Activated T-helper 1 cell treated with Interleukin-2 at 50 U/mL for 16 hours (primary cell): Measurements from ENCODE around the gene FGF3.

Experiments
- DNase-seq: peaks from one replicate; pipeline ENCODE4 v3.0.0-alpha.2; 2020; ENCODE audit warnings: low read depth

Gene FGF3

GRCh38 chr11:69843529-69843921 lies 24.3 kb upstream of the FGF3 start:
- DNase-seq, result no peak

DNA sequence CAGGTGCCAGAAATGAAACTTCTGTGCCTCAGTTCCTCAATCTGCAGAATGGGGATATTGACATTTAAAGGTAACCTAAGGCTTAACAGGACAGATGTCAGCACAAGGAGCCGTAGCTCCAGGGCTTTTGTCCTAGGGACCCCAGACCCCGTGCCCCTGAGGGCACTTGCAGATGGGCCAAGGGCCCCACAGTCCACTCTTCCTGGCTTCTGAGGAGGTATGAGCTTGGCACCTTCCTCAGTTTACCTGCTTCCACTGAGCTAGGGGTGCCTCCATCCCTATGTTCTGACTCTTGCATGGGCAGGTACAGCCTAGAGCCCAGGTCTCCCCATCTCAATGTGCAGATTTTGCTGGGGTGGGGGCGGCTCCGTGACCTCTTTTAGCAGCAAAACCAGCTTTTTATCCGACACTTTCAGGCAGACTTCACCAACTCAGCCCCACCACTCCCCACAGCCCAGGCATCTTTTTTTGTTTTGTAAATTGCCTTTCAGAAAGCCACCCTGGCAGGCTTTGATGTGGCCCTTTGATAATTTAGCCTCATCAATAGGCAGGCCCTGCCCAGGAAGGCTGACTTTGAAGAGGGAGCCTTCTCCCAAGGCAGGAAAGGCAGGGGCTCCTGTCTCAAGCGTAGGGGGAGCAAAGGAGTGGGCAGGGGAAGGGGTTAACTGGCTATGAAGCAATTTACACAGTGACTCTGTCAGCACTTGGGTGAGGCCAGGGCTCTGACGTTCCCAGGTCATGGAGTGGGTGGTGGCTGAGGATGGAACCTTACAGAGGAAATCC lies 23.7 kb upstream of the FGF3 start:
- DNase-seq, result no peak

GRCh38 chr11:69841859-69842698 lies 22.9 kb upstream of the FGF3 start:
- no peak for DNase-seq

- DNase-seq, result no peak
Observed at GRCh38 chr11:69841170-69841858, 22.1 kb upstream of the FGF3 start.

DNA sequence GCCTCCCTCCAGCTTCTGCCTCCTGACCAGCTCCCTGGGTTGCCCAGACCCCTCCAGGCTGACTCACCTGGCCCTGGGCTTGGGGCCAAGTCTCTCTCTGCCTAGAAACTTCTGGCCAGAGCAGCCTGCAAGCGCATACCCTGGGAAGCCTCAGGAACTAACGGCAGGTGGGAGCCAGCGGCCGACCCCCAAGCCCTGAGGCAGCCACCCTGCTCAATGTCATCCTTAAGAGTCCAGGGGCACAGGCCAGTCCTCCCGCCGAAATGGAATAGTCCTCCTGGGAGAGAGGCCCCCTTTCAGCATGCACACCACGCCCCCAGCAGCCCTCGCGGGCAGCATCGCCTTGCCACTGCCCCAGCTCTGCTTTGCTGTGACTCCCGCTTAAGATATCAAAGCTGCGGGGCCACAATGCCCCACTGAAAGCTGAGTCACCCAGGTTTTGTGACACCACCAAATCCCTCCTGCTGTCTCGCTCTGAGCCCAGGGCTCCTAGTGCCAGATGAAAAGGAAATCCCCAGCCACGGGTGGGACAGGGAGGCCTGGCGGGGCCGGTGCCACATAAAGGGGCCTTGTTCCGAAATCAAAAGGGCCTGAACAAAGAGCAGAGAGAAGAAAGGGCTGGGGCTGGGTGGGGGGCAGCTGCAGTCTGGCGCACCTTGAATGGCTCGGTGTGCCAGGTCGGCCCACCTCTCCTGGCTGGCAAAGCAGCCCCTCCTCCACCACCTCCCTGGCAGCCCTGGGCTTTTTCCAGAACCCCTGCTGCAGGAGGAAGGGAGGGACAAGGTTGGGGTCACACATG lies 21.4 kb upstream of the FGF3 start:
- no peak for DNase-seq

DNA sequence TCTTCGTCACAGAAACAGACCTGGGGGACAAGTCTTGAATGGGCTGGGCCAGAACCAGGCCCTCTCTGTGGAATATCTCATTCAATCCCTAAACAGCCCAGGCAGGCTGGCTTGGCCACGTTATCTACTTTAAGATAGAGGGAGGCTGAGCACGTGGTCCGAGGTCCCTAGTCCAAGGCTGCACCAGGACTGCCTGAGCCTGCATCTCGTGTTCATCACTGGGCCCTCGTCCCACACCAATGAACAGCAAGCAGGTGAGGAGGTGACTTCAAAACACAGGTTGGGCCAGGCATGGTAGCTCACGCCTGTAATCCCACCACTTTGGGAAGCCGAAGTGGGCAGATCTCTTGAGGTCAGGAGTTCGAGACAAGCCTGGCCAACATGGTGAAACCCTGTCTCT lies 20.3 kb upstream of the FGF3 start:
- no peak for DNase-seq

GRCh38 chr11:69837791-69838190 lies 18.6 kb upstream of the FGF3 start:
- no peak for DNase-seq

- DNase-seq, result no peak
Observed at GRCh38 chr11:69836401-69836800, 17.2 kb upstream of the FGF3 start.

DNA sequence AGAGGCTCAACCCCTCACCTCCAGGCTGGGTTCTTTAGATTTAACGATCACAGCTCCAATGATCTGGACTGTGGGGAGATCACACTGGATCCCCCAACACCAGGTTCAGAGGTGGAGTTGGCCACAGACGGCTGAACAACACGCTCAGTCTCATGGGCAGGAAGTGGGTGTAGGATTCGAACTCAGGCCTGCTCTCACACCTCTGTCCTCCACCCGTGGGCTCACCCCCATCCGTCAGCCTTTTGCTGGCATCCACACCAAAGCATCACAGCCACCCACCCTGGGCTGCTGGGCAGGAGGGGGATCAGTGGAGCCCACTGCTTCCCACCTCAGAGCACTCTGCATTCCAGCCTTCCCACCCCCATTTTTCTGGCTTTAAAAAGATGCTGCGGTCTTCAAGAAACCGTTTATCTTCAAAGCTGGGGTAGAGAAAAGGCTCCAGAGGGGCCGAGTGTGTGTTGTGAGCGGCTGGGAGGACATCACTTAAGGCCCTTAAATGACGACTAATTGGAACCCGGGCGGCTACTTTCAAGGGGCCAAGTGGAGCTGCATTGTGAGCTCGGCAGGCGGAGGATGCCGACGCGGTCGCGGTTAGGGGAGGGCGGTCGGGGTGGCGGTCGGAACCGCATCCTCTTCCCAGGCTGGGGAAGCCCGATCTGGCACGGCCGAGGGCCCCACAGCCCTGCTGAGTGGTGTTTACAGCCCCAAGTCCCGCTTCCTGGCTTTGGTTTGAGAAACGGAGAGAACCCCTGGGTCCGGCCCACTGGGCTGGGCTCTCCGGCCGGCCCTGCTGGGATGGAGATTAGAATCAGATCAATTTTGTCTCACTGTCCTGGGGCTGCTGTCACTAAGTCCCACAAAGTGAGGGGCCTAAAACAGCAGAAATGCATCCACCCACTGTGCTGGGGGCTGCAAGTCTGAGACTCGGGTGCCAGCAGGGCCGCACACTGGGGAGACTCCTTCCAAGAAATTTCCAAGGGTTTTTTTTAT lies 15.9 kb upstream of the FGF3 start:
- no peak for DNase-seq

GRCh38 chr11:69834251-69834650 lies 15.0 kb upstream of the FGF3 start:
- DNase-seq, result no peak

- no peak for DNase-seq
Observed at GRCh38 chr11:69832561-69833413, 13.6 kb upstream of the FGF3 start.

GRCh38 chr11:69831985-69832384 lies 12.8 kb upstream of the FGF3 start:
- no peak for DNase-seq

- DNase-seq, result no peak
Observed at GRCh38 chr11:69830086-69830485, 10.9 kb upstream of the FGF3 start.

- no peak for DNase-seq
Observed at GRCh38 chr11:69828971-69829344, 9.7 kb upstream of the FGF3 start.

DNA sequence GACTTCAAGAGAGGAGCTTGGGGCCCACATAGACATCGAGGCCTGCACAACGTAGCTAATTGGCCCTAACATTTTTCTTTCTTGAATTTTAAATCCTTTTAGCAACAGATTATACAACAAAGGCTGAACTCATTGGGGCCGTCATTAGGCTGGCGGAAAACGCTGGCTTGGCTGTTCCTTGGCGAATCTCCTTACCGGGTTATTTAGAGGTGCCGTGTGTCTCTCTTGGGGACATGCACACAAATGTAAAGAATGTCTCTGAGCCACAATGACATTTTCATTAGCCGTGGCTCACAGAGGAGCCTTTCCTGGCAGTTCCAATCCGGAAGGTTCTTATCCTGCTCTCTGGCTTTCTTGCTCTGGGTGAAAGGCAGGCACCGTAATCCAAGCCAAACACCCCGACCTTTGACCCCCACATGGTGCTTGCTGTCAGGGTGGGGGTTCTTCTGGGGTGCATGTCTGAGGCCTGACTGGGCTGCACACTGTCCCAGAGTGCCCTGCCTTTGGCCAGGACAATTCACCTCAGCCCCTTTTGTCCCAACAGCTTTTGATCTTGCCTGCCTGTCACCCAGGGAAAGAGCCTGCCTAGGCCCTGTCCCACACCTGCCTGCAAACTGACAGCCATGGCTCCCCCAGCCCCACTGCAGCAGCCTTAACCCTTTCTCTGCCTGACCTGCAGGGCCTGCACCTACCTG lies 9.2 kb upstream of the FGF3 start:
- DNase-seq, result no peak

DNA sequence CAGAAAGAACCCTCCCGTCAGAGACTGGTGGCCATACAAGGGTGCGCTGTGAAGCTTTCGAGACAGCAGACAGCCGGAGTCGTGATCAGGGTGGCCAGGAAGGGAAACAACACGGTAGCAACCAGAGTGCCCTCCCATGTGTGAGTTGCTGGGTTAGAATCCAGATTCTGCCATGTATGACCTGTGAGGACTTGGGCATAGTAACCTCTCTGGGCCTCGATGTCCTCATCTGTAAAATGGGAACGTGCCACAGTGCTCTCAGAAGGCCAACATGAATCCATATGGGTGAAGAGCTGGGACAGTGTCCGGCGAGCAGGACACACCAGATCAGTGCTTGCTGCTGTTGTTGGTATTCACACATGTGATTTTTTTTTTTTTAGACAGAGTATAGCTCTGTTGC lies 7.6 kb upstream of the FGF3 start:
- no peak for DNase-seq

DNA sequence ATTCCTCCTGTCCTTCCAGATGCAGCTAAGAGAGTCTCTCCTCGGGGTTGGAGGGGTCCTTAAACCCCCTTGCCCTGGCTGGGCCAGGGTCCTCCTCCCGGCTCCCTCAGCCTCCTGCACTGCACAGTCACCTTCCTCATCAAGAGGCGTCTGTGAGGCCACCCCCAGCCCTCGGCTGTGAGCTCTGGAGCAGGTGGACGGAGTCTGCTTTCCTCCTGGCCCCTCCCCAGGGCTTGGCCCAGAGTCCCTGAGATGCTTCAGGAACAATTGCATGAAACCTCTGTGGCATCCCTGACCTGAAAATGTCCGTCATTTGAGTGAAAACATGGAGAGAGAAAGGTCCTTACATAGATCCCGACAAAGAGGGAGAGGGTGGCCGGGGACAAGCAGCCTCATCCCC lies 6.7 kb upstream of the FGF3 start:
- DNase-seq, result no peak

DNA sequence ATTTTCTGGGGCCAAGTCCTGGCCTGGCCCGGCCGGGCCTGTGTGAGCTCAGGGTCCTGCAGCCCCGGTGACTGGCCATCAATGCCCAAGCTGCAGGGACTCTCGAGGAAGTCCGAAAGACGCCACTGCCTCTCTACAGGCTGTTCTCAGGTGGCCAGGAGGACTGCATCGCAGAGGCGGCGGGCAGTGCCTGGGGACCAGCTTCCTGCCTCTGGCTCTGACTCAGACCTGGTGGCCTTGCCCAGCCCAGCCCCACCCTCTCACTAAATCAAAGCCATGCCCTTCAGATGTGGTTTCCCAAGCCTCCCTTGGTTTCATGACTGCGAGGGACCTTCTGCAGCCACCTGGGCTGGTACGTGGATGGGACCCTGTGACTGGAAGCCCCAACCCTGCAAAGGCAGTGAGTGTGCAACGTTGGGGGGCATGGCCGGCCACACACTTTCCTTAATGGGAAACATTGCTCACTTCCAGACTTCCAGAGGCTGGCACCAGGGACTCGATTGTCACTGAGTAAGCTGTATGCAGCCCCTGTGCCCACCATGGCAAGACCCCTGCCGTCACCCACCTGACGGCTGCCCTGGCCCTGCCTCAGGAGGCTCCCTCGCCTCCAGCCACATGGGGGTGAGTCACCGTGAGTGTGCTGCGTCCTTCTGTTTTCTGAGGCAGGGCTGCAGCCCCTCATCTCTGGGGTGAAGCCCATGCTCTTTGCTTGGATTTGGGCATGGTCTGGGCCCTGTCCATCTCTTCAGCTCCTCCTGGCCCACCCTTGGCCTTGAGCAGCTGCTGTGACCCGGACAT lies 6.0 kb upstream of the FGF3 start:
- DNase-seq, result no peak
